HepG2 (cell line): ENCODE data around the gene MAP3K2. TPM values are rescaled to one million over a fixed set of nuclear protein-coding genes. Genes with fewer than 3 reads are reported as not detected.

Experiments
- ATAC-seq: fragments of 200-7000 bp; cut with Tn5 transposase; 3 replicates; pipeline ENCODE4 v1.9.1; 2020; ENCODE audit warnings: mild to moderate bottlenecking, moderate library complexity
- BruUV-seq: library from RNA; stranded (reverse); fragments of 400-500 nt; replicated peaks from 2 replicates; lab custom pipeline; 2021; lab: Mats Ljungman, UMichigan
- CTCF ChIA-PET: fragments of 300-600 bp; formaldehyde crosslinking; extraction: SDS; loops from one replicate; lab custom pipeline; 2021; ENCODE audit warnings: low total read pairs, inconsistent platforms, low intra/inter-chr PET ratio; lab: Yijun Ruan, JAX
- POLR2A ChIA-PET: fragments of 350-600 bp; sonication (Branson Sonifier 250); formaldehyde crosslinking; loops from one replicate; lab custom pipeline; 2020; ENCODE audit warnings: antibody characterized with exemption, inconsistent platforms; lab: Yijun Ruan, JAX
- DNase-seq: peaks from one replicate; pipeline ENCODE4 v3.0.0-alpha.2; 2015; ENCODE audit warnings: low spot score
- FAIRE-seq: peaks from 3 replicates; lab custom pipeline; 2011; peaks lifted over from hg19 to GRCh38; lab: Jason Lieb, UNC
- H2AFZ ChIP-seq: one replicate; pipeline ENCODE4 v1.6.1; 2011; ENCODE audit warnings: low read length, inconsistent platforms
- H3K27ac ChIP-seq: fragments of 300-600 bp; 3 replicates; pipeline ENCODE4 v1.8.0; 2011; ENCODE audit warnings: mixed run types, mild to moderate bottlenecking, mixed read lengths, low read length, inconsistent platforms; ENCODE audit not compliant: insufficient read depth; ENCODE audit errors: extremely low read length
- H3K27me3 ChIP-seq, 2 experiments: fragments of 200-600 bp in 1 of 2; 2 replicates in 1 of 2; 3 replicates in 1 of 2; pipeline versions ENCODE4 v1.6.0 to v1.8.0; 2011; ENCODE audit warnings: low read length in 2 of 2, mild to moderate bottlenecking in 2 of 2, moderate library complexity in 2 of 2, inconsistent platforms in 1 of 2; ENCODE audit not compliant: insufficient read depth in 2 of 2, control insufficient read depth in 1 of 2
- H3K36me3 ChIP-seq, 2 experiments: fragments of 200-600 bp in 1 of 2; replicated peaks in 1 of 2; 2 replicates in 1 of 2; 3 replicates in 1 of 2; pipeline versions ENCODE4 v1.5.1 to v1.8.0; 2011; ENCODE audit warnings: low read length in 2 of 2, inconsistent platforms in 1 of 2; ENCODE audit not compliant: insufficient read depth in 2 of 2, control insufficient read depth in 1 of 2
- H3K4me1 ChIP-seq: 2 replicates; pipeline ENCODE4 v1.5.1; 2012; ENCODE audit warnings: low read length, inconsistent platforms; ENCODE audit not compliant: insufficient read depth
- H3K4me2 ChIP-seq: 2 replicates; pipeline ENCODE4 v1.6.0; 2011; ENCODE audit warnings: low read depth, low read length, inconsistent platforms
- H3K4me3 ChIP-seq, 3 experiments: fragments of 200-600 bp in 1 of 3; sonication (generic), shearing (Covaris generic) in 1 of 3; replicated peaks in 1 of 3; 2 replicates each; pipeline ENCODE4 v1.5.1; 2011 to 2016; ENCODE audit warnings: low read length in 3 of 3, inconsistent platforms in 2 of 3, low read depth in 2 of 3, mild to moderate bottlenecking in 2 of 3, control low read depth in 1 of 3, mixed read lengths in 1 of 3; ENCODE audit not compliant: insufficient read depth in 1 of 3
- H3K79me2 ChIP-seq: one replicate; pipeline ENCODE4 v1.6.1; 2011; ENCODE audit warnings: low read length, inconsistent platforms; ENCODE audit not compliant: insufficient read depth
- H3K9ac ChIP-seq: 2 replicates; pipeline ENCODE4 v1.6.0; 2011; ENCODE audit warnings: mild to moderate bottlenecking, low read depth, low read length, inconsistent platforms; ENCODE audit not compliant: insufficient read depth
- H3K9me3 ChIP-seq: 2 replicates; pipeline ENCODE4 v1.5.1; 2012; ENCODE audit warnings: mild to moderate bottlenecking, low read length
- H4K20me1 ChIP-seq: 2 replicates; pipeline ENCODE4 v1.6.0; 2011; ENCODE audit warnings: inconsistent platforms, mild to moderate bottlenecking, low read length, moderate library complexity; ENCODE audit not compliant: insufficient read depth
- FOXA3 ChIP-seq: IDR thresholded peaks from 2 replicates; pipeline ENCODE4 v1.6.1; 2016; ENCODE audit warnings: missing genetic modification reagents, missing compliant biosample characterization
- ONECUT2 ChIP-seq: sonication (generic); formaldehyde crosslinking; IDR thresholded peaks from 2 replicates; pipeline ENCODE4 v1.4.0; 2020; ENCODE audit warnings: missing genetic modification reagents
- THAP9 ChIP-seq: sonication (generic); formaldehyde crosslinking; IDR thresholded peaks from 2 replicates; pipeline ENCODE4; 2020; ENCODE audit warnings: missing genetic modification reagents, mild to moderate bottlenecking, borderline replicate concordance
- ZBTB14 ChIP-seq: sonication (generic); formaldehyde crosslinking; IDR thresholded peaks from 2 replicates; pipeline ENCODE4 v1.4.0; 2020; ENCODE audit warnings: missing genetic modification reagents
- ZNF205 ChIP-seq: IDR thresholded peaks from 2 replicates; pipeline ENCODE4 v1.6.1; 2018; ENCODE audit warnings: missing biosample characterization, missing genetic modification reagents
- ZNF282 ChIP-seq: fragments of 450-650 bp; IDR thresholded peaks from 2 replicates; pipeline ENCODE4 v1.6.1; 2018; ENCODE audit not compliant: partially characterized antibody
- whole genome bisulfite sequencing: methylation state at CpG from one replicate; pipeline ENCODE4 v1.1.6; 2017; ENCODE audit warnings: low lambda C conversion rate; 5-methylcytosine and 5-hydroxymethylcytosine counted together
- in situ Hi-C: cut with HindIII; loops from 2 replicates; pipeline ENCODE4 v1.10.0; 2017; ENCODE audit warnings: low pct_unique_long_range_greater_than_20kb; ENCODE audit not compliant: extremely low pct_ligation_motif_present
- intact Hi-C: fragments of 100-400 bp; cut with micrococcal nuclease; formaldehyde crosslinking; loops from one replicate; pipeline ENCODE4 v1.10.0; 2022; ENCODE audit not compliant: unreplicated experiment
- polyA plus RNA-seq, 8 experiments: library from polyadenylated mRNA; depleted of rRNA in 3 of 8; stranded (reverse) in 7 of 8; unstranded in 1 of 8; fragments of >200 nt; fragmentation: Illumina TruSeq in 4 of 8; extraction: Trizol in 4 of 8; gene quantifications; 2 replicates each; pipeline versions ENCODE4 v1.2.1 to v1.2.3, GENCODE V29; 2011 to 2016; ENCODE audit warnings: low read depth in 4 of 8, missing spikeins in 1 of 8, mixed read lengths in 1 of 8; ENCODE audit not compliant: insufficient read depth in 1 of 8
- total RNA-seq, 5 experiments: library from RNA; depleted of rRNA; stranded (reverse); fragments of >200 nt; fragmentation: Illumina TruSeq; extraction: Trizol; gene quantifications; 2 replicates each; pipeline ENCODE4 v1.2.3, GENCODE V29; 2016; ENCODE audit warnings: low read depth in 1 of 5
- TF ChIP-seq, protein P1 (sequence below): sonication (generic); formaldehyde crosslinking; conservative IDR thresholded peaks from 2 replicates; pipeline ENCODE4 v1.8.0; 2022; ENCODE audit warnings: mild to moderate bottlenecking, moderate library complexity, missing genetic modification reagents
- TF ChIP-seq, protein P2 (sequence below): sonication (generic); formaldehyde crosslinking; IDR thresholded peaks from 2 replicates; pipeline ENCODE4 v1.9.0; 2022; ENCODE audit warnings: missing genetic modification reagents, mild to moderate bottlenecking, borderline replicate concordance
- TF ChIP-seq, protein P3 (sequence below): sonication (generic); formaldehyde crosslinking; IDR thresholded peaks from 2 replicates; pipeline ENCODE4 v1.8.0; 2022; ENCODE audit warnings: mild to moderate bottlenecking, missing genetic modification reagents, moderate library complexity

The MAP3K2 gene
- total and polyA plus RNA-seq, 2 of the 13 experiments (the other 11 are each of a cell fraction or from before 2014, with no cell fraction given): 12.2 to 37.2 TPM

DNA sequence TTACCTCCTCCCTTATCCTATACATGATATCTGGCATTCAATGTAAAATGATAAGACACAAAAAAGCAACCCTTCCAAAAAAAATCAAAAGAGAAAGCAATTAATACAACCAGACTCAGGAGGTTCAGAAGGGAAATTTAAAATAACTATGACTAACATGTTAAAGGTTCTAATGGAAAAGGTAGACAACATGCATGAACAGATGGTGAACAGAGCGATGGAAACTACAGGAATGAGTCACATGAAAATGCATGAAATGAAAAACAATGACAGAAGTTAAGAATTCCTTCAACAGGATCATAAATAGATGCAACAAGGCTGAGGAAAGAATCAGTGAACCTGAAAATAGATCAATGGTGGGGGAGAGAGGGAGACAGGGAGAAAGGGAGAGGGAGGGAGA is 67.7 kb downstream of the MAP3K2 start:
- BruUV-seq: no TSS peak
- no peak for DNase-seq
- TF ChIP-seq, protein P1, sequence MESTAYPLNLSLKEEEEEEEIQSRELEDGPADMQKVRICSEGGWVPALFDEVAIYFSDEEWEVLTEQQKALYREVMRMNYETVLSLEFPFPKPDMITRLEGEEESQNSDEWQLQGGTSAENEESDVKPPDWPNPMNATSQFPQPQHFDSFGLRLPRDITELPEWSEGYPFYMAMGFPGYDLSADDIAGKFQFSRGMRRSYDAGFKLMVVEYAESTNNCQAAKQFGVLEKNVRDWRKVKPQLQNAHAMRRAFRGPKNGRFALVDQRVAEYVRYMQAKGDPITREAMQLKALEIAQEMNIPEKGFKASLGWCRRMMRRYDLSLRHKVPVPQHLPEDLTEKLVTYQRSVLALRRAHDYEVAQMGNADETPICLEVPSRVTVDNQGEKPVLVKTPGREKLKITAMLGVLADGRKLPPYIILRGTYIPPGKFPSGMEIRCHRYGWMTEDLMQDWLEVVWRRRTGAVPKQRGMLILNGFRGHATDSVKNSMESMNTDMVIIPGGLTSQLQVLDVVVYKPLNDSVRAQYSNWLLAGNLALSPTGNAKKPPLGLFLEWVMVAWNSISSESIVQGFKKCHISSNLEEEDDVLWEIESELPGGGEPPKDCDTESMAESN (CRISPR knock-in tag): no peak
- TF ChIP-seq THAP9 (CRISPR knock-in tag) (no peak), FOXA3 (no peak), ONECUT2 (CRISPR knock-in tag) (no peak), ZNF205 (no peak), ZNF282 (peak; percentile 40), ZBTB14 (no peak)
- TF ChIP-seq, protein P2, sequence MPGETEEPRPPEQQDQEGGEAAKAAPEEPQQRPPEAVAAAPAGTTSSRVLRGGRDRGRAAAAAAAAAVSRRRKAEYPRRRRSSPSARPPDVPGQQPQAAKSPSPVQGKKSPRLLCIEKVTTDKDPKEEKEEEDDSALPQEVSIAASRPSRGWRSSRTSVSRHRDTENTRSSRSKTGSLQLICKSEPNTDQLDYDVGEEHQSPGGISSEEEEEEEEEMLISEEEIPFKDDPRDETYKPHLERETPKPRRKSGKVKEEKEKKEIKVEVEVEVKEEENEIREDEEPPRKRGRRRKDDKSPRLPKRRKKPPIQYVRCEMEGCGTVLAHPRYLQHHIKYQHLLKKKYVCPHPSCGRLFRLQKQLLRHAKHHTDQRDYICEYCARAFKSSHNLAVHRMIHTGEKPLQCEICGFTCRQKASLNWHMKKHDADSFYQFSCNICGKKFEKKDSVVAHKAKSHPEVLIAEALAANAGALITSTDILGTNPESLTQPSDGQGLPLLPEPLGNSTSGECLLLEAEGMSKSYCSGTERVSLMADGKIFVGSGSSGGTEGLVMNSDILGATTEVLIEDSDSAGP (CRISPR knock-in tag): no peak
- TF ChIP-seq, protein P3, sequence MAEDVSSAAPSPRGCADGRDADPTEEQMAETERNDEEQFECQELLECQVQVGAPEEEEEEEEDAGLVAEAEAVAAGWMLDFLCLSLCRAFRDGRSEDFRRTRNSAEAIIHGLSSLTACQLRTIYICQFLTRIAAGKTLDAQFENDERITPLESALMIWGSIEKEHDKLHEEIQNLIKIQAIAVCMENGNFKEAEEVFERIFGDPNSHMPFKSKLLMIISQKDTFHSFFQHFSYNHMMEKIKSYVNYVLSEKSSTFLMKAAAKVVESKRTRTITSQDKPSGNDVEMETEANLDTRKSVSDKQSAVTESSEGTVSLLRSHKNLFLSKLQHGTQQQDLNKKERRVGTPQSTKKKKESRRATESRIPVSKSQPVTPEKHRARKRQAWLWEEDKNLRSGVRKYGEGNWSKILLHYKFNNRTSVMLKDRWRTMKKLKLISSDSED (CRISPR knock-in tag): no peak
- ChIA-PET CTCF (no interaction called here), POLR2A (interaction anchor here (0.7 kb wide), 1 partner anchor 382 kb away, joined by 3 read pairs; no protein-coding TSS in a partner anchor)
- H3K79me2 ChIP-seq: no peaks in the 10 kb centered on the region
- no peak overlapping the region for H3K27ac ChIP-seq
- H3K36me3 ChIP-seq: peaks cover 22 to 73% of the 10 kb centered on the region in 2 experiments
- no peak overlapping the region for H3K4me3 ChIP-seq
- FAIRE-seq: no peak
- no peaks in the 10 kb centered on the region for H3K9me3 ChIP-seq
- no peak overlapping the region for H2AFZ ChIP-seq
- H3K27me3 ChIP-seq: no peaks in the 10 kb centered on the region
- 96% methylated on average over 1 of the region's 1 CpG for WGBS
- peaks cover 5% of the 10 kb centered on the region for H3K4me1 ChIP-seq
- in situ Hi-C loops (no loop called here), intact Hi-C loops (loop anchor here (5.0 kb wide), 1 partner anchor 123 kb away; no protein-coding TSS in a partner anchor)
- ATAC-seq: no peak
- no peaks in the 10 kb centered on the region for H4K20me1 ChIP-seq
- H3K9ac ChIP-seq: no peak overlapping the region
- H3K4me2 ChIP-seq: no peak overlapping the region
